HG03039 (cell line): ENCODE data around the gene TRAM2.

Experiments used
- ATAC-seq: cut with Tn5 transposase; IDR thresholded peaks from one replicate; pipeline ENCODE4 v1.9.1; 2021; ENCODE audit warnings: mild to moderate bottlenecking, moderate library complexity; ENCODE audit not compliant: unreplicated experiment

Gene TRAM2

DNA sequence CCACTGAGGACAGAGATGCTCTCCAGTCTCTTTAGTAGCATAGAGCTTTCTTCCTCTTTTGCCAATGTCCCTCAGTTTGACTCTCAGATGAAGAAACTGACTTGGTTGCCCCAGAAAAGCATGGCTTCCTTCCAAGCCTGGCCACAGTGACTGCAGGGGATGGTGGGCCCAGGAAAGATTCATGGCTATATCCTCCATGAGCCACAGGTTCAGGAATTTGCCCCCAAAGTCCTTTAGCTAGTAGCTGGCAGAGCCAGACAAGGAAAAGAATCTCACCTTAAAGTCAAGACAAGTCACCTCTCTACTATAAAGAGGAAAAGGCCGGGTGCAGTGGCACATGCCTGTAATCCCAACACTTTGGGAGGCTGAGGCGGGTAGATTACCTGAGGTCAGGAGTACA is 43.4 kb downstream of the TRAM2 start:
- no peak for ATAC-seq

DNA sequence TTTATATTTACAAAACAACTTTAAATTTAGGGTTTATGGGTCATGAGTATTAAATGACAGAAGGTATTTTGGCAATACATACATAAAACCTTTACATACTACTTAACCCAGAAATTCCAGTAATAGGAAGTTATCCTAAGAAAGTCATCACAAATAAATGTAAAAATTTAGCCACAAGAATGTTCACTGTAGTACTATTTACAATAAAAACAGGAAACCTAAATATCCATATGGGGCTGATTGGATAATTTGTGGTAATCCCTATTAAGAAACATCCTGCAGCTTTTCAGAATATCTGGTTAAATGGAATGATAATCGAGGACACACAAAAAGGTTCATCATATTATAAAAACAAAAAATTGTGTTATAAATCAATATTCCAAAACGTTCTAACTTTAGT is 44.4 kb downstream of the TRAM2 start:
- ATAC-seq = no peak

- no peak for ATAC-seq
Observed at GRCh38 chr6:52531834-52532233, 45.0 kb downstream of the TRAM2 start.

DNA sequence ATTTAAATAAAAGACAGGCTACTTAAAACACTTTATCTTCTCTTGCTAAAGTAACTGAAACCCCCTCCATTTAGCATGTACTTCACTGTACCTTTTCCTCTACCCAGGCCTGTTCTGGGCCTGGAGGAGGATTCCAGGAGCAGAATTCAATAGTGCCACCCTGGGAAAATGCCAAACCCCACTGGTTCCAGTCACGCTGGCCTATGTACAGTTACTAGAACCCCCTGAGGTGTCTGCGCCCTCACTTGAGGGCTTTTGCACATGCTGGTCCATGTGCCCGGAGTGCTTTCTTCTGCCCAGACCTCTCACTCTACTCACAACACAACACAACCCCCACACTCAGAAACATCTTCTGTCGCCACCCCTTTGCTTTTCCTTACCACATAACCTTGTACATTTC is 45.5 kb downstream of the TRAM2 start:
- ATAC-seq = no peak

GRCh38 chr6:52530351-52530750 is 46.5 kb downstream of the TRAM2 start:
- no peak for ATAC-seq

DNA sequence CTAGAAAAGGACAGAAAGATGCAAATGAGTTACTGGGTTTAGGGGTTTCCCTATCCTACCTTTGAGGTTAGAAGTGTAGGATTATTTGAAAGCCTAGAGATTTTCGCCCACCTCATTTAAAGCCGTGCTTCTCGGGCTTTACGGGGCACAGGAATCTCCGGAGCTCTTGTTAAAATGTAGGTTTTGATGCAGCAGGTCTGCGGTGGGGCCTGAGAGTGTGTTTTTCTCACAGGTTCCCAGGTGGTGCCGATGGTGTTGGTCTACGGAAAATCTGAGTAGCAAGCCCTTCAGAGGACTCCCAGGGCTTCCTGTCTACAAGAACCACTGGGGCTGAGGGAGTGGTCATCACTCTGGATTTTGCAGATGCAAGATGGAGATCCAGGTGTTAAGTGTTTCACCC is 47.5 kb downstream of the TRAM2 start:
- ATAC-seq = no peak

- no peak for ATAC-seq
Observed at GRCh38 chr6:52527436-52527835, 49.4 kb downstream of the TRAM2 start.

GRCh38 chr6:52526634-52527033 is 50.2 kb downstream of the TRAM2 start:
- no peak for ATAC-seq

GRCh38 chr6:52524918-52525317 is 51.9 kb downstream of the TRAM2 start:
- ATAC-seq = no peak

DNA sequence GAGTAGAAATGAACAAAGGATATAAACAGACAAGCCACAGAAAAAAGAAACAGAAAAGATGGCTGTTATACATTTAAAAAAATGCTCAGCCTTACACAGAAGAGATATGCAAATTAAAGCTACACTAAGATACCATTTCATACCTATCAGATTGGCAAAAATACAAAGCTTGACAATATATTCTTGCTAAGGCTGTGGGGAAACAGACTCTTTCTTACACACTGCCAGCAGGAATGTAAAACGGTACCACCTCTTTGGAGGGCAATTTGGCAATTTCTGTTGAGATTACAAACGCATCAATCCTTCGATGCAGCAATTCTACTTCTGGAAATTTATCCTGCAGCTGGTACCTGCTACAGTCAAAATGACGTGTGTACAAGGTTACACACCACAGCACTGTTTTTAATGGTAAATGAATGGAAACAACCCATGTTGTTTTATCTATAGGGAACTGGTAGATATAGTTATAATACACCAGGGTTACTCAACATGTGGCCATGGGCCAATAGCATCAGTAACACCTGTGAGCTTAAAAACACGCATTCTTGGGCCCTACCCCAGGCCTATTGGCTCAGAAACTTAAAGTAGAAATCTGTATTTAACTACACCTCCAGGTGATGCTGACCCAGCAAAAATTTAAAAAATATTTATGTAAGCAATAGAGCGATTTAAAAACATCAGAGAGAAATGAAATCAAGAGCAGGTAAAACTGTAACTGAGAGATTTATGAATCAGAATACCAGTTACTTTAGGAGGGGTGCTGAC is 53.3 kb downstream of the TRAM2 start:
- ATAC-seq = no peak

DNA sequence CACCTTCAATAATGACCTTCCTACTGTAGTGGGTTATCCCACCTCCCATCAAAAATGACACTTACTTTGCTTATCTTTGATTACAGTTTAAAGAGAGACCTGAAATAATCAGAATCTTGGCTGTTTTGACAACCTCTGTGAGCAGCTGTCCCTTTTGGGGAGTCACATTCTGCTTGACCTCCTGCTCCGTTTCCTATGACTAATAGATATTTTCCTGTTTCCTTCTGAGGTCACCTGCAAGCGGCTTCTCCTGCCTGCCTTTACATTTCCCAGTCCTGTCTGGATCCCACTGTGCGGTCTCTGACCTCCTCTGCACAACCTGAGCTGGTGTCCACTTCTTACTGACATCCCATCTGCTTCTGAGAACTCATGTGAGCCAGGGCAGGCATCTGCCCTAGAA is 54.2 kb downstream of the TRAM2 start:
- no peak for ATAC-seq

- ATAC-seq = no peak
Observed at GRCh38 chr6:52522151-52522626, 54.7 kb downstream of the TRAM2 start.

DNA sequence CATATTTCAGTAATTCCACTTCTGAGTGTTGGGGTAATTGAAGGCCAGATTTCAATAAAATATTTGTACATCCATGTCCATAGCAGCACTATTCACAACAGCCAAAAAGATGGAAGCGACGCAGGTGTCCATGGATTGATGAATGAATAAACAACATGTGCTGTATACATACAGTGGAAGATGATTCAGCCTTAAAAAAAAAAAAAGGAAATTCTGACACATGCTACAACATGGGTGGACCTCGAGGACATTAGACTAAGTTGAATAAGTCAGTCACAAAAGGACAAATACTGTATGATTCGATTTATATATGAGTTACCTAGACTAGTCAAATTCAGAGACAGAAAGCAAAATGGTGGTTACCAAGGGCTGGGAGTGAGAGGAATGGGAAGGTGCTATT is 57.2 kb downstream of the TRAM2 start:
- ATAC-seq = no peak

DNA sequence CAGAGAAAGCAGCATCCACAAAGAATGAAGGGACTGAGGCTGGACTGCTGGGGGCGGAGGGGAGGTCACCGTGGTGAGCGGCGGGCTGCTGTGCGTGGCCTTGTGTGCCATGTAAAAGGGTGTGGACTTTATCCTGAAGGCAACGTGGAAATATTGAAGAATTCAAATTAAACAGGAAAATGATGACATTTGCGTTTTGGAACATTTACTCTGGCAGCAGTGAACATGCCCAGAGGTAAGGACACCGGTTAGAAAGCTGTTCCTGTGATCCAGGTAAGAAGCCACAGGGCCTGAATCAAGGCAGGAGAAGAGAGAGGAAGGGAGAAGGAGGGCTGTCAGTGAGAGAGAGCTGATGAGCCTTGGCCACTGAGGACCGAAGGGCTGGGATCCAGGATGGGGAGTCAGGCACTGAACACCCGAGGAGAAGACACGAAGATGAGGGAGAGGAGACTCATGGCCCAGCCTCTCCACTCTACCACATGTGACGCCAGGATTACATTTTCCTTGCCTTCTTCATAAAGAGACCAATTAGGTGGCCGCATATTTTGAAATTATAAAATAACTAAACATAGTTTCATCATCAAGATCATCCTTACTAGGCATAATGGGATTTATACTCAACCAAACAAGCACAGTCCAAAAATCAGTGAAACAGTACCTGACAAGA is 58.4 kb downstream of the TRAM2 start:
- ATAC-seq = no peak

DNA sequence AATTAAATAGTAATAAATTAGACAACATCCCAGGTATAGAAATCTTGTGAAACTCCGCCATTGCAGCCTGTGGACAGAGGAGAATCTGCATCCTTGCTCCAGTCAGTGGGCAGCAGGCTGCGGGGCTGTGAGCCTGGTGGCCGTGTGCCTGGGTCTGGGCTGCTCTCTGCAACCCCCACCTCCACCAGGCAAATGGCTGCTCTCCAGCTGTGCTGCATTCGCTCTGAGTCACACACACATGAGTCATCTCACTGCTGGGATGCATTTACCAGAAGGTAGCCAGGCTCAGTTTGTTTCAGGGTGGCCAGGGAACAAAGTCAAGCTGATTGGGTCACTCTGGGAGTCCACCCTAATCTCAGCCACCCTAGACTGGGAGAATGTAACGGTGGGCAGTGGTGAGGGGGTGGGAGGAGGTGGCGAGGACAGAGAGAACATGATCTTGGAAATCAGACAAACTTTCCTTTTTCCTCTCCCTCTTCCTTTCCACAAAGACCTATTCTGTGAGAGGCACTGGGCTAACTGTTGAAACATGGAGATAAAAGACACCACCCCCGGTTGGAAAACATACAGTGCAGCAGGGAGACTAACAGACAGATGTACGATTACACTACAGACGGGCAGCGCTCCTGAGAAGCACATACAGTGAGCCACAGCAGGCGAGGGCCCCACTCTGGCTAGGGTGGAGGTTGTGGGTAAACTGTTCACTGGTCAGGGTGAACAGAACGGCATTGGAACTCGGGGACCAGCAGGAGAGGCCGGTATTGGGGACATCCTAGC is 59.2 kb downstream of the TRAM2 start:
- ATAC-seq = peak; percentile 97

GRCh38 chr6:52516943-52517342 is 59.9 kb downstream of the TRAM2 start:
- no peak for ATAC-seq

GRCh38 chr6:52516269-52516668 is 60.6 kb downstream of the TRAM2 start:
- no peak for ATAC-seq

DNA sequence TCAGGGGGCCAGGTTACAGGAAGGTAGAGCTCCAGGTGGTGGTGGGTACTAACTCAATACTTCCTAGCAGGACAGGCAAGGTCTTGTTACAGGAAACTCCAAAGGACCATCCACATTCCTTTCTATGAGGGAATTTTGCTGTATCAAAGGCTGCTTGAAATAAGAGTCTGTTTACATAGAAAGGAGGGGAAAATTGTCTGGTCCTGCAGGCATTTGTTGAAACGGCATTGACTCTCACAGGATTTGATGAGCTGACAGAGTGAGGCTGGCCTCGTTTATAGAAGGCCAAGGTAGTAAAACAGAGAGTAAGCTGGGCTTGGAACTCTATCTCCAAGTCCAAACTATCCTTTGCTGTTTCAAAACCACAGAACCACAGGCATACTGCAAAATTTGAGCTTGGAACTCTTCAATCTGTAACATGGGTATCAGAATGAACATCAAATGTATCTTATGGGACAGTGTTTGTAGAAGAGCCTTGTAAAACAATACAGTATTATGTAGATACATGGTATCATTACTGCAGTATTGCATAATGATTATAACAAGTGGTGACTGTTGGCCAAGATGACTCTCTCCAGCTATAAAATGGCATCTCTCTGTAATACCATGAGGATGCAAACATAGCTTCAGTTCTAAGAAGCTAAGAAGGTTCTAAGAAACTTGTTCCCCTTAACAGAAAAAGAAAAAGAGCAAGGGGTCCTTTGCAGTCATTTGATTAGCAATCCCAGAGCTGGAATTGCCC is 61.5 kb downstream of the TRAM2 start:
- ATAC-seq = no peak

DNA sequence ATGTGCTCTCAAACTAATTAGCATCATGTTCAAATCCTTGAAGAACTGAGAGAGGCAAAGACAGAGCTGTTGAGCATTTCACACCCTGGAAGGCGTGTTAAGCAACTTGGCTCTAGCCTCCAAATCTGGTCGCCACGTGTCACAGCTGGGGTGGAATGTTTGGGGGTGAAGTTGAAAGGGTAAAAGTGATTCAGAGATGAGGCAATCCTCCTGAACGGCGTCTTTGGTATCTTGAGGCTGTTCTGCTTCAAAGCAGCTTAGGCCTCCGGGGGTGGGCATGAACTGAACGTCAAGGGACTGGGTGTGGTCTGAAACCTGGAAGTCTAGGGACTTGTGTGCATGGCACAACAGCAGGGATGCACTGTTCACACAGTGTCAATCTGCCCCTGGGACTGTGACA is 62.3 kb downstream of the TRAM2 start:
- ATAC-seq = no peak

DNA sequence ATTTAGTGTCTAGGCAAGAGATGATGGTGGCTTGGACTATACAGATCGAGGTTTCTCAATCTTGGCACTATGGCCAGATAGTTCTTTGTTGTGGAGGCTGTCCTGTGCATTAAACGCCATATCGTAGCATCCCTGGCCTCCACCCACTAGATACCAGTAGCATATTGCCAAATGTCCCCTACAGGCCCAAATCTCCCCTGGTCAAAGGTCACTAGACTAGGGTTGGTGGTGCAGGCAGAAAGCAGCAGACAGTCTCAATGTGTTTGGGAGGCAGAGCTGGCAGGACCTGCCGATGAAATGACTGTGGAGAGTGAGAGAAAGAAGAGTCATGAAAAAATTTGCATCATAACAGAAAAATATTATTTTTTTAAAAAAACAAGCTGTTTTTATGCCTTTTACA is 63.0 kb downstream of the TRAM2 start:
- ATAC-seq = no peak

DNA sequence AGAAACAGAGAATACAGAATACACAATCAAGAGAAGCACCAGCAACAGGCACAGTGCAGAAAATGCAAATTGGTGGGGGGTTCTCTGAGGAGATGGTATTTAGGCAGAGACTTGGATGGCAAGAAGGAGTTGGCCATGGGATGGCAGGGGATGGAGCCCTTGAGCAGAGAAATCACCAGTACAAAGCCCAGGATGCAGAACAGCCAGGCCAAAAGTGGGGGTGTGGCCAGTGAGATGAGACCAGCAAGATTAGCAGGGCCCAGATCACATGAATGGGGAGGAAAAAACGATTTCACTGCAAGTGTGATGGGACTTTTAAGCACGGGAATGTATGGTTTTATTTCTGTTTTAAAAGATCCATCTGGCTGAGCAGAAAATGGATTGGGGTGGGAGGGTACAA is 63.4 kb downstream of the TRAM2 start:
- no peak for ATAC-seq
